ENCODE data around the gene BCAS3. TPM values are rescaled to one million over a fixed set of nuclear protein-coding genes. Genes with fewer than 3 reads are reported as not detected.

Gene BCAS3
- total and polyA plus RNA-seq, 11 donors = 4.5 to 23.5 (median 17.9) TPM

- H3K36me3 ChIP-seq = no peaks in the 10 kb centered on the region
- intact Hi-C loops (cut with DNase I) = no loop called here
- H3K4me3 ChIP-seq = no peak overlapping the region
- ATAC-seq (no peak), DNase-seq (no peak)
- H3K4me1 ChIP-seq = peaks cover 0 to 26% (median 6%) of the 10 kb centered on the region in 12 donors
- peak overlapping the region in 1 of 12 donors; percentile 13 for H3K27ac ChIP-seq
- H3K9me3 ChIP-seq = no peaks in the 10 kb centered on the region
- 72 to 79% (median 75%) methylated on average over 10 of the region's 10 CpGs for WGBS, 4 donors
- H3K27me3 ChIP-seq = no peaks in the 10 kb centered on the region
- no peak for TF ChIP-seq POLR2A (IDR thresholded peaks at IDR 0.05)
- no peak for TF ChIP-seq CTCF (IDR thresholded peaks at IDR 0.05)
These were observed 612.0 kb downstream of the BCAS3 start for GRCh38 chr17:61289408-61290385.

GRCh38 chr17:61291451-61292285 is 614.0 kb downstream of the BCAS3 start:
- no peak for DNase-seq
- Histone ChIP-seq H3K27ac (no peak overlapping the region), H3K36me3 (no peaks in the 10 kb centered on the region), H3K4me1 (peaks cover 0 to 21% (median 2%) of the 10 kb centered on the region in 12 donors), H3K9me3 (no peaks in the 10 kb centered on the region), H3K4me3 (no peak overlapping the region), H3K27me3 (no peaks in the 10 kb centered on the region)
- TF ChIP-seq CTCF (IDR thresholded peaks at IDR 0.05) (no peak), POLR2A (IDR thresholded peaks at IDR 0.05) (no peak)
- intact Hi-C loops (cut with DNase I) = no loop called here
- WGBS, 4 donors = 54 to 72% (median 67%) methylated on average over 10 of the region's 10 CpGs
- ATAC-seq = peak in 1 of 4 donors; percentile 28

GRCh38 chr17:61294286-61294685 is 616.6 kb downstream of the BCAS3 start:
- H3K27ac ChIP-seq = peak overlapping the region in 1 of 12 donors; percentile 1
- no peak for TF ChIP-seq POLR2A (IDR thresholded peaks at IDR 0.05)
- TF ChIP-seq CTCF (IDR thresholded peaks at IDR 0.05) = no peak

GRCh38 chr17:61294777-61295176 is 617.1 kb downstream of the BCAS3 start:
- ATAC-seq (peak in 3 of 4 donors; percentile 39 to 72 (median 57)), DNase-seq (no peak)
- 44 to 52% (median 49%) methylated on average over 2 to 3 of the region's 3 CpGs for WGBS, 4 donors
- intact Hi-C loops (cut with DNase I) = no loop called here
- Histone ChIP-seq H3K9me3 (no peaks in the 10 kb centered on the region), H3K4me1 (peaks cover 0 to 15% (median 2%) of the 10 kb centered on the region in 12 donors), H3K36me3 (no peaks in the 10 kb centered on the region), H3K27me3 (no peaks in the 10 kb centered on the region), H3K27ac (peak overlapping the region in 1 of 12 donors; percentile 29), H3K4me3 (no peak overlapping the region)
- TF ChIP-seq POLR2A (IDR thresholded peaks at IDR 0.05) (no peak), CTCF (IDR thresholded peaks at IDR 0.05) (no peak)

More at GRCh38 chr17:61294286-61294685, 616.6 kb downstream of the BCAS3 start:
- DNase-seq (no peak), ATAC-seq (no peak)
- Histone ChIP-seq H3K9me3 (no peaks in the 10 kb centered on the region), H3K4me3 (no peak overlapping the region), H3K4me1 (peaks cover 0 to 15% (median 2%) of the 10 kb centered on the region in 12 donors), H3K27me3 (no peaks in the 10 kb centered on the region), H3K36me3 (no peaks in the 10 kb centered on the region)
- WGBS, 4 donors = 92 to 96% (median 96%) methylated on average over 2 of the region's 2 CpGs
- intact Hi-C loops (cut with DNase I) = no loop called here

Data from heart left ventricle (tissue), 16 donors.